Neutrophil (primary cell): ENCODE data around the gene SRSF1.
A peak's percentile ranks its signal among the peaks of the same experiment; 100 is the strongest.
"Not testable (repeated sequence)": the region's sequence is repeated elsewhere in the genome, so short reads cannot be mapped to it uniquely, and the experiment has no call there.

Experiments used
- H3K27ac ChIP-seq: fragments of 200-600 bp; sonication (generic); 2 replicates; pipeline ENCODE4 v1.5.1; 2016; ENCODE audit warnings: mild to moderate bottlenecking, moderate library complexity
- H3K27me3 ChIP-seq: fragments of 200-600 bp; sonication (generic); 2 replicates; pipeline ENCODE4 v1.6.0; 2016; ENCODE audit warnings: mild to moderate bottlenecking
- H3K36me3 ChIP-seq: fragments of 200-600 bp; sonication (generic); 2 replicates; pipeline ENCODE4 v1.5.1; 2017
- H3K4me1 ChIP-seq, 2 experiments: fragments of 200-600 bp in 1 of 2; sonication (generic) in 1 of 2; 1 replicate in 1 of 2; 2 replicates in 1 of 2; pipeline versions ENCODE4 v1.5.1 to v1.6.1; 2013 to 2016; ENCODE audit warnings: low read depth in 1 of 2, low read length in 1 of 2, mild to moderate bottlenecking in 1 of 2, moderate library complexity in 1 of 2; ENCODE audit not compliant: control insufficient read depth in 1 of 2, insufficient read depth in 1 of 2
- H3K4me3 ChIP-seq, 2 experiments: fragments of 200-600 bp in 1 of 2; sonication (generic) in 1 of 2; 1 replicate in 1 of 2; 2 replicates in 1 of 2; pipeline ENCODE4 v1.5.1; 2013 to 2016; ENCODE audit warnings: low read depth in 1 of 2, low read length in 1 of 2, mild to moderate bottlenecking in 1 of 2, moderate library complexity in 1 of 2
- H3K9me3 ChIP-seq: fragments of 200-600 bp; sonication (generic); 2 replicates; pipeline ENCODE4 v1.5.1; 2016
- CTCF ChIP-seq: fragments of 200-600 bp; sonication (generic); IDR thresholded peaks from 2 replicates; pipeline ENCODE4 v1.5.1; 2016; ENCODE audit warnings: antibody characterized with exemption

The SRSF1 gene

DNA sequence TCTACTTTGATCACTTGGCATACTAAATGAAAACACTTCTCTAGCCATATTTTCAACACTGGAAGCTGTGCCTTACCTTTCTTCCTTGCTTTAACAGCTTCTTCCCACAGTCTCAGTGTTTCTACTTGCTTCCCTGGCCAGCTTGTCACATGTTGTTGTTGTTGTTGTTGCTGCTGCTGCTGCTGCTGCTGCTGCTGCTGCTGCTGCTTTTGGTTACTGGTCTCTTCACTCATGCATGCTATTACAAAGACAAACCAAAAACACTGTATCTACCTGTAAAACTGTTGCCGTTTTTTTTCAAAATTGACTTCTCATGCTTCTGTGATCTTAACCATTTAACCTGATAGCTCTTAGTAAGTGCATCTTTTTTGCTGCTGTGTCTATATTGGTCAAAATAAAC lies 28.0 kb downstream of the SRSF1 start:
- Histone ChIP-seq H3K27me3 (no peaks in the 10 kb centered on the region), H3K36me3 (peaks cover 89% of the 10 kb centered on the region), H3K4me1 (peaks cover 15 to 25% of the 10 kb centered on the region in 2 experiments), H3K4me3 (no peak overlapping the region), H3K27ac (no peak overlapping the region), H3K9me3 (no peaks in the 10 kb centered on the region)
- no peak for TF ChIP-seq CTCF

- H3K4me3 ChIP-seq: no peak overlapping the region
- TF ChIP-seq CTCF: no peak
- H3K36me3 ChIP-seq: peaks cover 100% of the 10 kb centered on the region
- H3K27me3 ChIP-seq: no peaks in the 10 kb centered on the region
- H3K9me3 ChIP-seq: no peaks in the 10 kb centered on the region
- H3K4me1 ChIP-seq: peaks cover 0 to 3% of the 10 kb centered on the region in 2 experiments
- H3K27ac ChIP-seq: no peak overlapping the region
These were observed 30.5 kb downstream of the SRSF1 start for GRCh38 chr17:57976594-57976993.

DNA sequence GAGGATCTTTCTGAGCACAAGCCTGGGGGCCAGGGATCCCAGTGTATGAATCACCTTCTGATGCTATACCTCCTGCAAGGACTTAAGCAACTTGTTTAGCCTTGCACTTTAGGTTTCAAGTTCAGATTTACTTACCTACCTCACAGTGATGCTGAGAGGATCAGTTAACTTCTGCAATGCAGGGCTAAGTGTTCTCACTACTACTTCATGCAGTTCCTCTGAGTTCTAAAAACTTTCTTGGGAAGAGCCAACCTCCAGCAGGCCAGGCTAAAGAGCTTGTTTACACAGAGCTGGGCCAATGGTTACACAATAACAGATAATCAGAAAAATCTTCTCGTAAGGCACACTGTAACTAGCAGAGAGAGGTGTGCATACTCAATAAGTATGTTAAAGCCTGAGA lies 32.0 kb downstream of the SRSF1 start:
- TF ChIP-seq CTCF: no peak
- peak overlapping the region; percentile 30 for H3K27ac ChIP-seq
- no peaks in the 10 kb centered on the region for H3K4me1 ChIP-seq
- H3K36me3 ChIP-seq: peaks cover 86% of the 10 kb centered on the region
- no peaks in the 10 kb centered on the region for H3K9me3 ChIP-seq
- H3K27me3 ChIP-seq: no peaks in the 10 kb centered on the region
- H3K4me3 ChIP-seq: no peak overlapping the region

DNA sequence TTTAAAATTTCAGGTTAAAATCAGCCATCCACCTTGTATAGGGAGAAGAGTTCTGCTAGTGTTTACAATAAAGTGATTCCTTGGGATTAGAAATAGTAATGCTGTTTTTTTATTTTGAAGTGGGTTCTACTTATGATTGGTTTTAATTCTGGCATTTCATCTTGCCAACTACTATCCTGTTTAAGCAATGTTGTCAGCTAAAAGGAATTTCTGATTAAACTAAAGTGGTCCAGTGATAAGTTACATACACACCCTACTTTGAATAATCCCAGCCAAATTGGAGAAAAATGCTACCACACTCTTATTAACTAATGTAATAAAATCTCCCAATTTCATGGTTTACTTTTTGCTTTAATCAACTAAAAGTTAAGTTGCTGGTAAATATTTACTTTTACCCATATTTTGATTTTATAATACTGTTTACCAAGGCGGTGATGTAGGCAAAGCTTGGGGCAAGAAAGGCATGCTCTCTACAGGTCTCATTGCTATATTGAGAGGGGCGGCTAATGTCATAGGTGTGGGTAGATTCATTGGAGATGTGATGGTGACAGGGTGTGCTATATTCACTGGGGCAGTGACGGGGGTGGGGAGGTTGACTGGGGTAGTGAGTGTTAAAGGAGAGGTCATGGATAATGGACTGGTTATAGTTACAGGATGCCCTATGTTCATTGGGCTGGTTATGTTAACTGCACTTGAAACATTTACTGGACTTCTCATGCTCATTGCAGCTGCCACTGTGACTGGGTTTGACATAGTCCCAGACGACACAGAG lies 32.8 kb downstream of the SRSF1 start:
- peaks cover 78% of the 10 kb centered on the region for H3K36me3 ChIP-seq
- not testable (repeated sequence) for H3K4me1 ChIP-seq

GRCh38 chr17:57972151-57972550 lies 34.9 kb downstream of the SRSF1 start:
- H3K27me3 ChIP-seq: no peaks in the 10 kb centered on the region
- H3K4me1 ChIP-seq: no peaks in the 10 kb centered on the region
- no peaks in the 10 kb centered on the region for H3K9me3 ChIP-seq
- no peak for TF ChIP-seq CTCF
- H3K27ac ChIP-seq: peak overlapping the region; percentile 23
- H3K36me3 ChIP-seq: peaks cover 58% of the 10 kb centered on the region
- H3K4me3 ChIP-seq: no peak overlapping the region

More for the DNA sequence above, 32.8 kb downstream of the SRSF1 start:
- not testable (repeated sequence) for H3K27me3 ChIP-seq, H3K9me3 ChIP-seq, H3K27ac ChIP-seq, H3K4me3 ChIP-seq

DNA sequence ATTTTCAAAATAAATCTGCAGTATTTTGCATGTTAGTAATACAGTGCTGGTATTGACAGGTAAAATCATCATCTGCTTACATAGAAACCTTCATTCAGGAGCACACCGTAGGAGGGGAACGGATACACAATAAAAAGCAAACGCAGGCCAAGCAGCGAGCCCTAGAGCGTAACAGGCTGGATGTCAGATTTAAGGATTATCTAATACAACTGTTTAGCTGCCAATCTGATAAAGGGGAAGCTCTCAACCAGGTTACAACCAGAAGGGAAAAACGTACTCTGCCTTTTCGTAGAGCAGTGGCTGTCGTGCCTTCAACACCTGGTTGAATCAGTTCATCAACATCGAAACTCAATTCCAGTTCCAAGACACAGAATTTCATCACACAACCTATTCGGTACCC lies 35.5 kb downstream of the SRSF1 start:
- H3K4me3 ChIP-seq: no peak overlapping the region
- no peak overlapping the region for H3K27ac ChIP-seq
- no peaks in the 10 kb centered on the region for H3K27me3 ChIP-seq
- H3K9me3 ChIP-seq: no peaks in the 10 kb centered on the region
- H3K36me3 ChIP-seq: peaks cover 52% of the 10 kb centered on the region
- no peaks in the 10 kb centered on the region for H3K4me1 ChIP-seq
- no peak for TF ChIP-seq CTCF
